A549 (cell line): ENCODE measurements around the gene MTARC1. TPM values are rescaled to one million over a fixed set of nuclear protein-coding genes. Genes with fewer than 3 reads are reported as not detected.

ENCODE experiments used
- ATAC-seq, 2 experiments: fragments of 200-7000 bp in 1 of 2; fragments of >200 bp in 1 of 2; cut with Nextera tagmentation in 1 of 2; cut with Tn5 transposase in 1 of 2; 3 replicates each; pipeline versions ENCODE4 v1.8.0 to v1.9.1; 2018 to 2020; ENCODE audit warnings: mild to moderate bottlenecking in 1 of 2, moderate library complexity in 1 of 2
- CTCF ChIA-PET: fragments of 300-600 bp; sonication (Branson Sonifier 250); formaldehyde crosslinking; extraction: SDS; loops from one replicate; lab custom pipeline; 2021; ENCODE audit warnings: antibody characterized with exemption, inconsistent platforms; lab: Yijun Ruan, JAX
- POLR2A ChIA-PET: fragments of 350-600 bp; formaldehyde crosslinking; extraction: SDS; loops from one replicate; lab custom pipeline; 2021; ENCODE audit warnings: antibody characterized with exemption, inconsistent platforms; lab: Yijun Ruan, JAX
- DNase-seq, 2 experiments: peaks; one replicate each; pipeline versions ENCODE4 v3.0.0 to v3.0.0-alpha.2; 2011 to 2016; ENCODE audit warnings: low read depth in 1 of 2, low spot score in 1 of 2
- FAIRE-seq: peaks from 2 replicates; lab custom pipeline; 2011; peaks lifted over from hg19 to GRCh38; lab: Jason Lieb, UNC
- H3K27ac ChIP-seq, 2 experiments: fragments of >200 bp; sonication (Bioruptor Twin); formaldehyde crosslinking; 3 replicates each; pipeline ENCODE4 v1.5.1; 2016 to 2017
- H3K4me1 ChIP-seq: fragments of >200 bp; sonication (Bioruptor Twin); formaldehyde crosslinking; 3 replicates; pipeline ENCODE4 v1.6.1; 2016
- H3K4me2 ChIP-seq: fragments of >200 bp; sonication (Bioruptor Twin); formaldehyde crosslinking; 3 replicates; pipeline ENCODE4 v1.6.1; 2016
- H3K4me3 ChIP-seq: fragments of >200 bp; sonication (Bioruptor Twin); formaldehyde crosslinking; 3 replicates; pipeline ENCODE4 v1.5.1; 2016
- H3K9me3 ChIP-seq: fragments of >200 bp; sonication (Bioruptor Twin); formaldehyde crosslinking; 3 replicates; pipeline ENCODE4 v1.6.1; 2016
- ATOH8 ChIP-seq: fragments of 250-450 bp; sonication (Bioruptor Pico); IDR thresholded peaks from 2 replicates; pipeline ENCODE4 v1.5.0; 2020; ENCODE audit warnings: low read depth, mild to moderate bottlenecking, moderate library complexity
- CEBPB ChIP-seq, 2 experiments: fragments of >200 bp in 1 of 2; sonication (Bioruptor Twin) in 1 of 2; formaldehyde crosslinking in 1 of 2; IDR thresholded peaks; 2 replicates each; pipeline ENCODE4 v1.6.1; 2012 to 2016
- CHD4 ChIP-seq: fragments of 200-600 bp; sonication (generic); IDR thresholded peaks from 2 replicates; pipeline ENCODE4 v1.6.1; 2016; ENCODE audit warnings: antibody characterized with exemption, mild to moderate bottlenecking, borderline replicate concordance
- CTCF ChIP-seq: fragments of >200 bp; sonication (Bioruptor Twin); formaldehyde crosslinking; IDR thresholded peaks from 3 replicates; pipeline ENCODE4 v1.5.1; 2016
- EHMT2 ChIP-seq: fragments of 200-600 bp; sonication (generic); IDR thresholded peaks from 2 replicates; pipeline ENCODE4 v1.6.1; 2016; ENCODE audit warnings: antibody characterized with exemption, low read depth, mild to moderate bottlenecking, moderate library complexity
- ELK1 ChIP-seq: fragments of 150-350 bp; IDR thresholded peaks from 2 replicates; pipeline ENCODE4 v1.6.1; 2014; ENCODE audit warnings: low read depth, mild to moderate bottlenecking, low read length
- ESRRA ChIP-seq: fragments of 150-350 bp; IDR thresholded peaks from 2 replicates; pipeline ENCODE4 v1.6.1; 2014; ENCODE audit warnings: mild to moderate bottlenecking, low read length, borderline replicate concordance
- FOSL2 ChIP-seq, 2 experiments: fragments of 450-650 bp in 1 of 2; fragments of >200 bp in 1 of 2; sonication (Bioruptor Twin) in 1 of 2; formaldehyde crosslinking; IDR thresholded peaks; 2 replicates each; pipeline versions ENCODE4 v1.5.0 to v1.6.1; 2016 to 2020; ENCODE audit warnings: mild to moderate bottlenecking in 1 of 2, moderate library complexity in 1 of 2
- FOXS1 ChIP-seq: fragments of 250-450 bp; sonication (Bioruptor Pico); IDR thresholded peaks from 2 replicates; pipeline ENCODE4 v1.5.0; 2020; ENCODE audit warnings: mild to moderate bottlenecking, moderate library complexity
- HES2 ChIP-seq: fragments of >200 bp; sonication (Bioruptor Twin); formaldehyde crosslinking; IDR thresholded peaks from 2 replicates; pipeline ENCODE4 v1.6.1; 2016
- KDM1A ChIP-seq: fragments of 200-600 bp; sonication (generic); IDR thresholded peaks from 2 replicates; pipeline ENCODE4 v1.6.1; 2016; ENCODE audit warnings: low read depth, mild to moderate bottlenecking
- MAX ChIP-seq: IDR thresholded peaks from 2 replicates; pipeline ENCODE4 v1.6.1; 2012
- RAD21 ChIP-seq, 2 experiments: fragments of >200 bp in 1 of 2; sonication (Bioruptor Twin) in 1 of 2; formaldehyde crosslinking in 1 of 2; IDR thresholded peaks in 1 of 2; conservative IDR thresholded peaks in 1 of 2; 2 replicates in 1 of 2; 3 replicates in 1 of 2; pipeline ENCODE4 v1.6.1; 2012 to 2018; ENCODE audit warnings: inconsistent platforms in 1 of 2
- RARB ChIP-seq: fragments of 250-450 bp; sonication (Bioruptor Pico); IDR thresholded peaks from 2 replicates; pipeline ENCODE4 v1.8.0; 2021; ENCODE audit warnings: mild to moderate bottlenecking, moderate library complexity
- RFX5 ChIP-seq: fragments of 450-650 bp; IDR thresholded peaks from 2 replicates; pipeline ENCODE4 v1.7.1; 2014; ENCODE audit warnings: antibody characterized with exemption, mild to moderate bottlenecking, moderate library complexity
- RNF2 ChIP-seq: fragments of 200-600 bp; sonication (generic); IDR thresholded peaks from 2 replicates; pipeline ENCODE4 v1.6.1; 2016; ENCODE audit warnings: low read depth, mild to moderate bottlenecking, antibody characterized with exemption, moderate library complexity, borderline replicate concordance
- SMC3 ChIP-seq: fragments of >200 bp; sonication (Bioruptor Twin); formaldehyde crosslinking; IDR thresholded peaks from 3 replicates; pipeline ENCODE4 v1.6.1; 2018; ENCODE audit warnings: inconsistent platforms
- TFCP2L1 ChIP-seq: fragments of 250-450 bp; sonication (Bioruptor Pico); IDR thresholded peaks from 2 replicates; pipeline ENCODE4 v1.5.0; 2021; ENCODE audit warnings: mild to moderate bottlenecking
- TP53 ChIP-seq: fragments of 250-450 bp; sonication (Bioruptor Pico); IDR thresholded peaks from 2 replicates; pipeline ENCODE4 v1.5.0; 2021; ENCODE audit warnings: mild to moderate bottlenecking, moderate library complexity
- ZC3H11A ChIP-seq: fragments of 450-650 bp; IDR thresholded peaks from 2 replicates; pipeline ENCODE4 v1.6.1; 2014; ENCODE audit warnings: antibody characterized with exemption, mild to moderate bottlenecking
- ZSCAN20 ChIP-seq: fragments of 250-450 bp; sonication (Bioruptor Pico); IDR thresholded peaks from 2 replicates; pipeline ENCODE4 v1.8.0; 2022; ENCODE audit warnings: mild to moderate bottlenecking, moderate library complexity
- WGBS: methylation state at CpG from one replicate; pipeline ENCODE4 v1.1.6; 2017; ENCODE audit errors: missing lambda C conversion rate; 5-methylcytosine and 5-hydroxymethylcytosine counted together
- polyA plus RNA-seq, 4 experiments: library from polyadenylated mRNA; depleted of rRNA in 3 of 4; stranded (reverse); fragments of >200 nt; fragmentation: RNase III in 1 of 4; extraction: RNeasy Plus Mini Kit Qiagen cat#74134 plus additional on column Dnase treatment in 1 of 4; gene quantifications; 2 replicates in 3 of 4; 3 replicates in 1 of 4; pipeline ENCODE4 v1.2.3, GENCODE V29; 2011 to 2017

The MTARC1 gene
- polyA plus RNA-seq, 2 of the 4 experiments (the other 2 are of a cell fraction) = 9.5 to 10.1 TPM

GRCh38 chr1:220813013-220813412, 26.3 kb downstream of the MTARC1 start (continued):
- TF ChIP-seq EHMT2 (no peak), FOSL2 (IDR thresholded peaks at IDR 0.05) (no peak), FOSL2 (CRISPR knock-in tag; IDR thresholded peaks at IDR 0.05) (no peak), ELK1 (no peak), RNF2 (no peak)

GRCh38 chr1:220815409-220815808, 28.7 kb downstream of the MTARC1 start:
- no peak overlapping the region for H3K27ac ChIP-seq
- ChIA-PET CTCF (interaction anchor here (1.2 kb wide), 1 partner anchor 387 kb away, joined by 3 read pairs; no protein-coding TSS in a partner anchor), POLR2A (no interaction called here)
- ATAC-seq (no peak), FAIRE-seq (no peak), DNase-seq (no peak)
- H3K9me3 ChIP-seq = no peaks in the 10 kb centered on the region
- H3K4me1 ChIP-seq = no peaks in the 10 kb centered on the region
- no peak for TF ChIP-seq CEBPB (IDR thresholded peaks at IDR 0.05)
- no peak for TF ChIP-seq TFCP2L1 (CRISPR knock-in tag)
- no peak for TF ChIP-seq RARB (CRISPR knock-in tag)
- TF ChIP-seq ZC3H11A = no peak
- no peak for TF ChIP-seq HES2
- TF ChIP-seq CHD4 = no peak
- no peak for TF ChIP-seq TP53
- TF ChIP-seq RFX5 = no peak
- no peak for TF ChIP-seq CTCF
- TF ChIP-seq KDM1A = no peak
- no peak for TF ChIP-seq ESRRA
- TF ChIP-seq FOXS1 (CRISPR knock-in tag) = no peak
- no peak for TF ChIP-seq MAX
- WGBS = 50% methylated on average over 2 of the region's 2 CpGs
- no peak overlapping the region for H3K4me3 ChIP-seq
- no peak overlapping the region for H3K4me2 ChIP-seq

GRCh38 chr1:220817907-220818306, 31.2 kb downstream of the MTARC1 start:
- H3K4me3 ChIP-seq = no peak overlapping the region
- no peak for ATAC-seq
- DNase-seq = no peak
- CTCF ChIA-PET = interaction anchor here (1.8 kb wide), 1 partner anchor 15 kb away, joined by 5 read pairs; no protein-coding TSS in a partner anchor
- TF ChIP-seq KDM1A = no peak
- no peak for TF ChIP-seq ZSCAN20
- no peak for TF ChIP-seq ATOH8 (CRISPR knock-in tag)
- no peak for TF ChIP-seq RAD21 (conservative IDR thresholded peaks at IDR 0.05 in 1 of 2, IDR thresholded peaks at IDR 0.05 in 1 of 2)
- no peak for TF ChIP-seq SMC3
- TF ChIP-seq, all 56 proteins: peak for 0
- H3K4me2 ChIP-seq = no peak overlapping the region
- no peak for FAIRE-seq
- no peak overlapping the region for H3K27ac ChIP-seq
- H3K4me1 ChIP-seq = no peaks in the 10 kb centered on the region
- 80% methylated on average over 1 of the region's 1 CpG for WGBS
- H3K9me3 ChIP-seq = no peaks in the 10 kb centered on the region
- POLR2A ChIA-PET = no interaction called here
